ENCODE results near the gene SYTL1.

The SYTL1 gene

GRCh38 chr1:27325286-27325685 lies 16.5 kb upstream of the SYTL1 start:
- H3K36me3 ChIP-seq (ENCODE audit: control insufficient read depth, insufficient read depth, low read length), result peaks cover under 1% of the 10 kb centered on the region
- H3K9ac ChIP-seq (ENCODE audit: low read length), result no peak overlapping the region
- H3K27me3 ChIP-seq (ENCODE audit: control insufficient read depth, insufficient read depth, low read length), result no peaks in the 10 kb centered on the region
- no peak overlapping the region for H3K27ac ChIP-seq (ENCODE audit: low read depth, low read length)
- H3K4me1 ChIP-seq (ENCODE audit: control insufficient read depth, insufficient read depth, low read length), result peaks cover 9% of the 10 kb centered on the region
- H3K4me3 ChIP-seq (ENCODE audit: low read length), result no peak overlapping the region

GRCh38 chr1:27327964-27328363 lies 13.9 kb upstream of the SYTL1 start:
- no peaks in the 10 kb centered on the region for H3K27me3 ChIP-seq (ENCODE audit: control insufficient read depth, insufficient read depth, low read length)
- H3K4me1 ChIP-seq (ENCODE audit: control insufficient read depth, insufficient read depth, low read length), result peaks cover 5% of the 10 kb centered on the region
- no peak overlapping the region for H3K9ac ChIP-seq (ENCODE audit: low read length)
- no peak overlapping the region for H3K4me3 ChIP-seq (ENCODE audit: low read length)
- H3K27ac ChIP-seq (ENCODE audit: low read depth, low read length), result no peak overlapping the region
- H3K36me3 ChIP-seq (ENCODE audit: control insufficient read depth, insufficient read depth, low read length), result peaks cover 9% of the 10 kb centered on the region

- Histone ChIP-seq H3K27ac (ENCODE audit: low read depth, low read length) (no peak overlapping the region), H3K4me1 (ENCODE audit: control insufficient read depth, insufficient read depth, low read length) (peaks cover 1% of the 10 kb centered on the region), H3K9ac (ENCODE audit: low read length) (no peak overlapping the region), H3K36me3 (ENCODE audit: control insufficient read depth, insufficient read depth, low read length) (peaks cover 21% of the 10 kb centered on the region), H3K4me3 (ENCODE audit: low read length) (no peak overlapping the region), H3K27me3 (ENCODE audit: control insufficient read depth, insufficient read depth, low read length) (no peaks in the 10 kb centered on the region)
These were observed 11.0 kb upstream of the SYTL1 start for GRCh38 chr1:27330786-27331185.

DNA sequence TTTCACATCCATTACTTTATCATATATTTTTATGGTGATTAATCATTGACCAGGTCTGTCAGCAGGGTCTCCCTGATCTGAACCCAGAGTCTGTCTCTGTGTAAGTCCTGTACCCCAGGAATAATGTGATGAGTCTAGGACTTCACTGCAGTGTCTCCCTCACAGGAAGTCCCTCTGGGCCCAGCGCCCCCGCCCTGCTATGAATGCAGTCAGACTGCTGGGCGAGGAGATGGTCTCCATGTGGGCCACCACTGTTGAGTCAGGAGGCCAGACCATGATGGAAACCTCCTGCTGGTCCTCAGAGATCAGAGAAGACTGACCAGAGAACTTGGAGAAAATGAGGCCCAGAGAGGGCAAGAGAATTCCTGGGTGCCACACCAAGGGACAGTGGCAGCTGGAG lies 10.4 kb upstream of the SYTL1 start:
- Histone ChIP-seq H3K4me1 (ENCODE audit: control insufficient read depth, insufficient read depth, low read length) (no peaks in the 10 kb centered on the region), H3K4me3 (ENCODE audit: low read length) (no peak overlapping the region), H3K9ac (ENCODE audit: low read length) (no peak overlapping the region), H3K36me3 (ENCODE audit: control insufficient read depth, insufficient read depth, low read length) (peaks cover 23% of the 10 kb centered on the region), H3K27me3 (ENCODE audit: control insufficient read depth, insufficient read depth, low read length) (no peaks in the 10 kb centered on the region), H3K27ac (ENCODE audit: low read depth, low read length) (no peak overlapping the region)

DNA sequence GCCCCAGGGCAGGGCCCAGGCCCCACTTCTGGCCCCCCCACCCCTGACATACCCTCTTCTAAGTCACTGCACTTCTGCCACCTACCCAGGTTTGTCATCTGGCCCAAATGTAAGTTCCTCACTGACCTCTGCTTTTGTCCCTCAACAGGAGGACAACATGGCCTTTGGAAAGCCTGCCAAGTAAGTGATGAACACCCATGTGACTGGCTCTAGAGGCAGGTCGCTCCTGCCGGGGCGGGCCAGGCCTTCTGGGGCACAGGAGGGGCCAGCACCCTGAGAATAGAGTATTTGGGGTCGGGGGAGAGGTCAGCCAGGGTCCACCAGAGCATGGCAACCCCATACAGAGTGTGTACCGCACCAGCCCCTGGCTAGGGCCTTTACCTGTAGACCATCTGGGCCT lies 9.9 kb upstream of the SYTL1 start:
- Histone ChIP-seq H3K4me1 (ENCODE audit: control insufficient read depth, insufficient read depth, low read length) (no peaks in the 10 kb centered on the region), H3K27ac (ENCODE audit: low read depth, low read length) (no peak overlapping the region), H3K4me3 (ENCODE audit: low read length) (no peak overlapping the region), H3K9ac (ENCODE audit: low read length) (no peak overlapping the region), H3K27me3 (ENCODE audit: control insufficient read depth, insufficient read depth, low read length) (no peaks in the 10 kb centered on the region), H3K36me3 (ENCODE audit: control insufficient read depth, insufficient read depth, low read length) (peaks cover 23% of the 10 kb centered on the region)

DNA sequence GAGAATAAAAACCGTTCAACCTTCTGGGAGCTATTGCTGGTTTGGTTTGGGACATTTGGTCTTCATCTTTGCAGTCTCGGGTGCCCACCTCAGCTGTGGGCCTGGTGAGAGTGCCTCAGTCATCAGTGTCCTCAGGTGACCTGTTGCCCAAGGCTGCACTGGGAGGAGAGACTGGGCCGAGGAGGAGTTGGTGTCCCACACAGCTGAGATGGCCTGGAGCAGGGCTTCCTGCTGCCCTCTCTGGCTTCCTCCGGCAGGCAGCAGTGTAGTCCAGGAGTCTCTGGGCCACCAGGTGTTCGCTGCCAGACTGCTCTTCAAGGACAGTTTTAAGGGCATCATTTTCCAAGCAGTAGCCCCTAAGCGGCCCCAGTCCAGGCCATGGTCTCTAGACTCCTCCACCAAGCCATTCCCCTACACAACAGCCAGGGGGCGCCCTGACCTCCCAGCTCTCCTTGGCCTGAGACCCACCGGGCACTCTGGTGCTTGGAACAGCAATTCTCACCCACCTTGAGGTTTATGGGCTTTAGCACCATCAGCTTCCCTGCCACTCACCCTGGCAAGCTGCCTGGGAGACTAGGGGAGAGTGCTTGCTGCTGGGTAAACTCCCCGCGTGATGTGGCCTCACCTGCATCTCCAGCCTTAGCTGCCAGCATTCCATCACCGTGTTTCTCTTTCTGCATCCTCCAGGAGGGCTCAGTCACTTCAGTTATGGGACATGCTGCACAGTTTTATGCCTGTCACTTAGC lies 9.1 kb upstream of the SYTL1 start:
- Histone ChIP-seq H3K36me3 (ENCODE audit: control insufficient read depth, insufficient read depth, low read length) (peaks cover 23% of the 10 kb centered on the region), H3K4me3 (ENCODE audit: low read length) (no peak overlapping the region), H3K27ac (ENCODE audit: low read depth, low read length) (no peak overlapping the region), H3K9ac (ENCODE audit: low read length) (no peak overlapping the region), H3K27me3 (ENCODE audit: control insufficient read depth, insufficient read depth, low read length) (no peaks in the 10 kb centered on the region), H3K4me1 (ENCODE audit: control insufficient read depth, insufficient read depth, low read length) (no peaks in the 10 kb centered on the region)

DNA sequence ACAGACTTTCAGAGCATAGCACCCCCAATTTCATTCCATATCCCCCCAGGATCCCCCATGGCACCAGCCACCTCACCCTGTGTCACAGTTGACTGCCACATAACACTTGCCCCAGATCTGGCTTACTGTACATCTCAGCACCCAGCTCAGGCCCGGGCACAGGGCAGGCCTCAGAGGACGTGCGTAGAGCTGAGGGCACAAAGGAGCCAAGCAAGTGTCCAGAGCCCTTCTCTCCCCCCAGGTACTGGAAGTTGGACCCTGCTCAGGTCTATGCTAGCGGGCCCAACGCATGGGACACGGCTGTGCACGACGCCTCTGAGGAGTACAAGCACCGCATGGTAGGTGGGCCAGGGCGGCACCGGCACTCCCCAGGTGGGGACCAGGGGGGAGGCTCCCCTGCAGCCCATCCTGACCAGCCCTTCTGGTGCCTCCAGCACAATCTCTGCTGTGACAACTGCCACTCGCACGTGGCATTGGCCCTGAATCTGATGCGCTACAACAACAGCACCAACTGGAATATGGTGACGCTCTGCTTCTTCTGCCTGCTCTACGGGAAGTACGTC lies 8.0 kb upstream of the SYTL1 start:
- Histone ChIP-seq H3K36me3 (ENCODE audit: control insufficient read depth, insufficient read depth, low read length) (peaks cover 23% of the 10 kb centered on the region), H3K27me3 (ENCODE audit: control insufficient read depth, insufficient read depth, low read length) (no peaks in the 10 kb centered on the region), H3K9ac (ENCODE audit: low read length) (no peak overlapping the region), H3K4me3 (ENCODE audit: low read length) (no peak overlapping the region), H3K4me1 (ENCODE audit: control insufficient read depth, insufficient read depth, low read length) (no peaks in the 10 kb centered on the region), H3K27ac (ENCODE audit: low read depth, low read length) (no peak overlapping the region)

- Histone ChIP-seq H3K27ac (ENCODE audit: low read depth, low read length) (no peak overlapping the region), H3K9ac (ENCODE audit: low read length) (no peak overlapping the region), H3K4me3 (ENCODE audit: low read length) (no peak overlapping the region), H3K36me3 (ENCODE audit: control insufficient read depth, insufficient read depth, low read length) (peaks cover 20% of the 10 kb centered on the region), H3K4me1 (ENCODE audit: control insufficient read depth, insufficient read depth, low read length) (no peaks in the 10 kb centered on the region), H3K27me3 (ENCODE audit: control insufficient read depth, insufficient read depth, low read length) (no peaks in the 10 kb centered on the region)
These were observed 6.1 kb upstream of the SYTL1 start for GRCh38 chr1:27335506-27336422.

GRCh38 chr1:27336756-27337155 lies 5.1 kb upstream of the SYTL1 start:
- H3K4me1 ChIP-seq (ENCODE audit: control insufficient read depth, insufficient read depth, low read length), result no peaks in the 10 kb centered on the region
- no peak overlapping the region for H3K27ac ChIP-seq (ENCODE audit: low read depth, low read length)
- no peak overlapping the region for H3K9ac ChIP-seq (ENCODE audit: low read length)
- no peak overlapping the region for H3K4me3 ChIP-seq (ENCODE audit: low read length)
- H3K27me3 ChIP-seq (ENCODE audit: control insufficient read depth, insufficient read depth, low read length), result no peaks in the 10 kb centered on the region
- peaks cover 20% of the 10 kb centered on the region for H3K36me3 ChIP-seq (ENCODE audit: control insufficient read depth, insufficient read depth, low read length)

GRCh38 chr1:27338751-27339150 lies 3.1 kb upstream of the SYTL1 start:
- Histone ChIP-seq H3K36me3 (ENCODE audit: control insufficient read depth, insufficient read depth, low read length) (peaks cover 14% of the 10 kb centered on the region), H3K4me1 (ENCODE audit: control insufficient read depth, insufficient read depth, low read length) (no peaks in the 10 kb centered on the region), H3K27ac (ENCODE audit: low read depth, low read length) (no peak overlapping the region), H3K9ac (ENCODE audit: low read length) (no peak overlapping the region), H3K27me3 (ENCODE audit: control insufficient read depth, insufficient read depth, low read length) (no peaks in the 10 kb centered on the region), H3K4me3 (ENCODE audit: low read length) (no peak overlapping the region)

- H3K4me3 ChIP-seq (ENCODE audit: low read length), result no peak overlapping the region
- no peak overlapping the region for H3K9ac ChIP-seq (ENCODE audit: low read length)
- H3K27me3 ChIP-seq (ENCODE audit: control insufficient read depth, insufficient read depth, low read length), result no peaks in the 10 kb centered on the region
- H3K4me1 ChIP-seq (ENCODE audit: control insufficient read depth, insufficient read depth, low read length), result no peaks in the 10 kb centered on the region
- H3K36me3 ChIP-seq (ENCODE audit: control insufficient read depth, insufficient read depth, low read length), result peaks cover 10% of the 10 kb centered on the region
- H3K27ac ChIP-seq (ENCODE audit: low read depth, low read length), result no peak overlapping the region
These were observed 2.6 kb upstream of the SYTL1 start for GRCh38 chr1:27339213-27339612.

DNA sequence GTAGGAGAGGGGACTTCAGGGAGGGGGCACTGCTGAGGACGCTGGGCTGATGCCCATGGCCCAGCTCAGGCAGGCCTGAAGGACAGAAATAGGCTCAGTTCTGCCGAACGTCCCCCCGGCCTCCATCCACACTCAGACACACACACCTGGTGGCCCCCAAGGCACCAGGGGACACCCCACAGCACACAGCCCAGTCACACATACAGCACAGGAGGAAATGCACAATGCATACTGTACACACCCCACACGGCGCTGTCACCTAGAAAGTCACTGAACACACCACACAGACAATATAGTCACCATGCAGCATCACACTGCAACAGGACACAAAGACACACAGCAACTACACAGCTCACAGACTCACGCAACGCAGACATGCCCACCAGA lies 562 bp downstream of the SYTL1 start:
- no peaks in the 10 kb centered on the region for H3K4me1 ChIP-seq (ENCODE audit: control insufficient read depth, insufficient read depth, low read length)
- no peak overlapping the region for H3K27ac ChIP-seq (ENCODE audit: low read depth, low read length)
- H3K36me3 ChIP-seq (ENCODE audit: control insufficient read depth, insufficient read depth, low read length), result no peaks in the 10 kb centered on the region
- peak overlapping the region; percentile 70 for H3K4me3 ChIP-seq (ENCODE audit: low read length)
- no peaks in the 10 kb centered on the region for H3K27me3 ChIP-seq (ENCODE audit: control insufficient read depth, insufficient read depth, low read length)
- H3K9ac ChIP-seq (ENCODE audit: low read length), result peak overlapping the region; percentile 70
